HepG2 (cell line): ENCODE results near the gene CA7. TPM values are rescaled to one million over a fixed set of nuclear protein-coding genes. Genes with fewer than 3 reads are reported as not detected.

ENCODE experiments used
- CENPT ChIP-seq: sonication (generic); formaldehyde crosslinking; IDR thresholded peaks from 2 replicates; pipeline ENCODE4 v1.8.0; 2022; ENCODE audit warnings: low read depth, mild to moderate bottlenecking, moderate library complexity, missing genetic modification reagents
- ELF1 ChIP-seq: sonication (generic); formaldehyde crosslinking; IDR thresholded peaks from 2 replicates; pipeline ENCODE4 v1.4.0; 2020; ENCODE audit warnings: missing genetic modification reagents
- ELF3 ChIP-seq: IDR thresholded peaks from 2 replicates; pipeline ENCODE4 v1.6.1; 2016; ENCODE audit warnings: missing genetic modification reagents, missing compliant biosample characterization
- GMEB2 ChIP-seq: IDR thresholded peaks from 2 replicates; pipeline ENCODE4 v1.6.1; 2016; ENCODE audit warnings: missing biosample characterization, missing genetic modification reagents, low read depth
- HNF1B ChIP-seq: sonication (generic); formaldehyde crosslinking; IDR thresholded peaks from 2 replicates; pipeline ENCODE4 v1.5.1; 2020; ENCODE audit warnings: mild to moderate bottlenecking, moderate library complexity, missing genetic modification reagents
- PAWR ChIP-seq: sonication (generic); formaldehyde crosslinking; IDR thresholded peaks from 2 replicates; pipeline ENCODE4 v1.4.0; 2020; ENCODE audit warnings: missing genetic modification reagents, mild to moderate bottlenecking, borderline replicate concordance
- PLRG1 ChIP-seq: fragments of 450-650 bp; conservative IDR thresholded peaks from 2 replicates; pipeline ENCODE4 v1.6.1; 2016
- REXO4 ChIP-seq: sonication (generic); formaldehyde crosslinking; IDR thresholded peaks from 2 replicates; pipeline ENCODE4 v1.8.0; 2022; ENCODE audit warnings: missing genetic modification reagents, mild to moderate bottlenecking, borderline replicate concordance
- TARDBP ChIP-seq: sonication (generic); formaldehyde crosslinking; IDR thresholded peaks from 2 replicates; pipeline ENCODE4 v1.8.0; 2022; ENCODE audit warnings: mild to moderate bottlenecking, missing genetic modification reagents
- THAP8 ChIP-seq: sonication (generic); formaldehyde crosslinking; IDR thresholded peaks from 2 replicates; pipeline ENCODE4 v1.5.1; 2020; ENCODE audit warnings: missing genetic modification reagents, mild to moderate bottlenecking, borderline replicate concordance
- ZBTB10 ChIP-seq: sonication (generic); formaldehyde crosslinking; IDR thresholded peaks from 2 replicates; pipeline ENCODE4 v1.4.0; 2020; ENCODE audit warnings: missing genetic modification reagents, borderline replicate concordance
- ZFP91 ChIP-seq: sonication (generic); formaldehyde crosslinking; IDR thresholded peaks from 2 replicates; pipeline ENCODE4 v1.9.0; 2022; ENCODE audit warnings: missing genetic modification reagents, mild to moderate bottlenecking, borderline replicate concordance
- ZNF589 ChIP-seq: sonication (generic); formaldehyde crosslinking; conservative IDR thresholded peaks from 2 replicates; pipeline ENCODE4 v1.8.0; 2022; ENCODE audit warnings: mild to moderate bottlenecking, moderate library complexity, missing genetic modification reagents
- ZNF598 ChIP-seq: sonication (generic); formaldehyde crosslinking; IDR thresholded peaks from 2 replicates; pipeline ENCODE4 v1.5.1; 2020; ENCODE audit warnings: mild to moderate bottlenecking, missing genetic modification reagents, borderline replicate concordance
- ZNF670 ChIP-seq: sonication (generic); formaldehyde crosslinking; IDR thresholded peaks from 2 replicates; pipeline ENCODE4 v1.8.0; 2022; ENCODE audit warnings: mild to moderate bottlenecking, missing genetic modification reagents, borderline replicate concordance
- polyA plus RNA-seq, 8 experiments: library from polyadenylated mRNA; depleted of rRNA in 3 of 8; stranded (reverse) in 7 of 8; unstranded in 1 of 8; fragments of >200 nt; fragmentation: Illumina TruSeq in 4 of 8; extraction: Trizol in 4 of 8; gene quantifications; 2 replicates each; pipeline versions ENCODE4 v1.2.1 to v1.2.3, GENCODE V29; 2011 to 2016; ENCODE audit warnings: low read depth in 4 of 8, missing spikeins in 1 of 8, mixed read lengths in 1 of 8; ENCODE audit not compliant: insufficient read depth in 1 of 8
- total RNA-seq, 5 experiments: library from RNA; depleted of rRNA; stranded (reverse); fragments of >200 nt; fragmentation: Illumina TruSeq; extraction: Trizol; gene quantifications; 2 replicates each; pipeline ENCODE4 v1.2.3, GENCODE V29; 2016; ENCODE audit warnings: low read depth in 1 of 5

Gene CA7
- total and polyA plus RNA-seq, 2 of the 13 experiments (the other 11 are each of a cell fraction or from before 2014, with no cell fraction given) = not detected

GRCh38 chr16:66830422-66831404 lies 13.5 kb upstream of the CA7 start, which contains the start of gene NAE1 (continued):
- TF ChIP-seq GMEB2 (CRISPR knock-in tag) = 0 out of 2 replicates have a peak, but pooled peaks have one; percentile 6
- peak; percentile 89; the same call in 1 of the 2 replicates for TF ChIP-seq ZNF670 (CRISPR knock-in tag)
- TF ChIP-seq PAWR (CRISPR knock-in tag) = no peak
- TF ChIP-seq ELF3 (CRISPR knock-in tag) = peak; percentile 43
- TF ChIP-seq PLRG1 = no peak
- TF ChIP-seq ELF1 = no peak; the same call in 1 of the 2 replicates
- peak; percentile 33; the same call in 1 of the 2 replicates for TF ChIP-seq HNF1B (CRISPR knock-in tag)
- TF ChIP-seq ZNF598 (CRISPR knock-in tag) = peak; percentile 71; the same call in 1 of the 2 replicates
- TF ChIP-seq THAP8 = peak; percentile 82
- TF ChIP-seq ZNF589 (CRISPR knock-in tag) = no peak; the same call in 1 of the 2 replicates
- TF ChIP-seq REXO4 (CRISPR knock-in tag) = no peak
- TF ChIP-seq CENPT (CRISPR knock-in tag) = no peak
- TF ChIP-seq ZFP91 (CRISPR knock-in tag) = peak; percentile 93
- TF ChIP-seq ZBTB10 (CRISPR knock-in tag) = peak; percentile 95; the same call in 1 of the 2 replicates
- peak; percentile 66; the same call in 1 of the 2 replicates for TF ChIP-seq TARDBP (CRISPR knock-in tag)
